GM12872 (cell line): ENCODE measurements around the gene ARPC1A.

Experiments
- CTCF ChIP-seq: IDR thresholded peaks from 3 replicates; pipeline ENCODE4 v1.5.1; 2011; ENCODE audit warnings: low read depth, mild to moderate bottlenecking, low read length, moderate library complexity; ENCODE audit not compliant: insufficient read depth

The ARPC1A gene

GRCh38 chr7:99406557-99406956 is 80.9 kb downstream of the ARPC1A start:
- no peak for TF ChIP-seq CTCF

GRCh38 chr7:99407872-99408378 is 82.2 kb downstream of the ARPC1A start:
- no peak for TF ChIP-seq CTCF

GRCh38 chr7:99408379-99409191 is 82.9 kb downstream of the ARPC1A start, which contains the start of the genes BUD31 and PDAP1:
Gene BUD31 (plus strand): TSS chr7:99408969. CDS start chr7:99411093, 2,124 bp downstream.
Gene PDAP1 (minus strand): TSS chr7:99408597. CDS start chr7:99408548, 49 bp downstream.
- no peak for TF ChIP-seq CTCF

- no peak for TF ChIP-seq CTCF
Observed at GRCh38 chr7:99409192-99409572, 83.5 kb downstream of the ARPC1A start.

- no peak for TF ChIP-seq CTCF
Observed at GRCh38 chr7:99409806-99410205, 84.1 kb downstream of the ARPC1A start.

- TF ChIP-seq CTCF: no peak
Observed at GRCh38 chr7:99410635-99411034, 84.9 kb downstream of the ARPC1A start.

GRCh38 chr7:99415513-99416127 is 89.9 kb downstream of the ARPC1A start:
- TF ChIP-seq CTCF: peak; percentile 67
